ENCODE data around the gene ATP4A.

The ATP4A gene

DNA sequence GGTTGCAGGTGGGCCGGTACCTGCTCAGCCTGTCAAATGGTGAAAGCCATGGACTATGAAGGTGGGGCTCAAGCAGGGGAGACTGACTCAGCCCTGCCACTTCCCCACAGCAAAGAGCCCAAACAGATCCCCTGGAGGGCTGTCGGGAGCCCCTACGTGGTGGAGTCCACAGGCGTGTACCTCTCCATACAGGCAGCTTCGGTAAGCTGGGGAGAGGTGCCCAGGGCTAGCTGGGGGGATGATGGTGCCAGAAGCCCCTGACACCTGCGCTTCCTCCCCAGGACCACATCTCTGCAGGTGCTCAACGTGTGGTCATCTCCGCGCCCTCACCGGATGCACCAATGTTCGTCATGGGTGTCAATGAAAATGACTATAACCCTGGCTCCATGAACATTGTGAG is 21.2 kb downstream of the ATP4A start:
- H3K4me3 ChIP-seq (ENCODE audit: low read depth, low read length) = no peak overlapping the region
- POLR2A ChIA-PET = no interaction called here
- TF ChIP-seq, protein P1, sequence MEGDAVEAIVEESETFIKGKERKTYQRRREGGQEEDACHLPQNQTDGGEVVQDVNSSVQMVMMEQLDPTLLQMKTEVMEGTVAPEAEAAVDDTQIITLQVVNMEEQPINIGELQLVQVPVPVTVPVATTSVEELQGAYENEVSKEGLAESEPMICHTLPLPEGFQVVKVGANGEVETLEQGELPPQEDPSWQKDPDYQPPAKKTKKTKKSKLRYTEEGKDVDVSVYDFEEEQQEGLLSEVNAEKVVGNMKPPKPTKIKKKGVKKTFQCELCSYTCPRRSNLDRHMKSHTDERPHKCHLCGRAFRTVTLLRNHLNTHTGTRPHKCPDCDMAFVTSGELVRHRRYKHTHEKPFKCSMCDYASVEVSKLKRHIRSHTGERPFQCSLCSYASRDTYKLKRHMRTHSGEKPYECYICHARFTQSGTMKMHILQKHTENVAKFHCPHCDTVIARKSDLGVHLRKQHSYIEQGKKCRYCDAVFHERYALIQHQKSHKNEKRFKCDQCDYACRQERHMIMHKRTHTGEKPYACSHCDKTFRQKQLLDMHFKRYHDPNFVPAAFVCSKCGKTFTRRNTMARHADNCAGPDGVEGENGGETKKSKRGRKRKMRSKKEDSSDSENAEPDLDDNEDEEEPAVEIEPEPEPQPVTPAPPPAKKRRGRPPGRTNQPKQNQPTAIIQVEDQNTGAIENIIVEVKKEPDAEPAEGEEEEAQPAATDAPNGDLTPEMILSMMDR (IDR thresholded peaks at IDR 0.05; ENCODE audit: insufficient read depth, low read length, missing control alignments) = no peak
- DNase-seq (ENCODE audit: low read depth, low spot score) = no peak
- CTCF ChIA-PET = interaction anchor here (0.8 to 1.5 kb wide), 2 partner anchors 14 to 32 kb away, joined by 3 to 4 read pairs; no protein-coding TSS in a partner anchor

DNA sequence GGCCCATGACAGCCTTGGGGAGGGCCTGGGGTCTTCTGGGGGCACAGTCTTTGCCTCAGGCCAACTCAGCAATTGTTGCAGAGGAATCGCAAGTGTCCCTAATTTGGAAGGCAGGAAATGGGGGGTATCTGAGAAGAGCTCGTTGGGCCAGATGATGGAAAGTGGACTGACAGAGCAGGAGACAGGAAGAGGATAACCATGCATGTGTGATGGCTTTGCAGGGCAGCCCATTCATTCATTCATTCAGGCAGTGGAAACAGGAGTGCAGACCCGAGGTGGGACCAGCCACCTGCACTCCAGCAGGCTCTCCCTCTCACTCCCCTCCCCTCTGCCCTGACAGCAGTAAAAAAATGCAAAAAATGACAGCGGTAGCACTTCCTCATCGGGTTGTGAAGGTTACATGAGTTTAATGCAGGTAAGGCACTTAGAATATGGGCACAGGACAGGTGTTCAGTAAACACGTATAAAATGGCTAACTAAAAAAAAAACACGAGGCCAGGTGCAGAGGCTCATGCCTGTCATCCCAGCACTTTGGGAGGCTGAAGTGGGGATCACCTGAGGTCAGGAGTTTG is 23.0 kb downstream of the ATP4A start:
- H3K4me3 ChIP-seq (ENCODE audit: low read depth, low read length) = no peak overlapping the region
- no peak for DNase-seq (ENCODE audit: low read depth, low spot score)
- TF ChIP-seq, protein P1 (IDR thresholded peaks at IDR 0.05; ENCODE audit: insufficient read depth, low read length, missing control alignments) = no peak
- ChIA-PET CTCF (interaction anchor here (1.3 to 1.5 kb wide), 2 partner anchors 8 to 16 kb away, joined by 4 read pairs; no protein-coding TSS in a partner anchor), POLR2A (no interaction called here)

DNA sequence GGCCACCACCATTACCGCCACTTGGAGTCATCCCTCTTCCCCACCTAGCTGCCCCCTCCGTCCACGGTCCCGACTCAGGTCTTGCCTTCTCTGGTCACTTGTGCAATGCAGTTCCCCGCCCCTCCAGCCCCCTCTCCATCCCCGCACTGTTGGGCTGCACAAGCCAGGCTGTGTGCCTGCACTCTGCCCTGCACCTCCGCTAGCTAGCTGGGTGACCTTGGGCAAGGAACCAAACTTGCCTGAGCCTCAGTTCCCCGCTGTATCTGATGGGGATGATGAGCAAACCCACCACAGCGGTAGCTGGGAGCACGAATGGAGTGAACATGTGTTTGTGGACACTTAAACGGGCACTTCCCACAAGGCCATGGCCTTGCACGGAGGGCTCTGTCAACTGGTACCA is 23.6 kb downstream of the ATP4A start:
- TF ChIP-seq, protein P1 (IDR thresholded peaks at IDR 0.05; ENCODE audit: insufficient read depth, low read length, missing control alignments) = no peak
- no peak for DNase-seq (ENCODE audit: low read depth, low spot score)
- CTCF ChIA-PET = interaction anchor here (1.3 kb wide), 1 partner anchor 9 kb away, joined by 4 read pairs; no protein-coding TSS in a partner anchor

DNA sequence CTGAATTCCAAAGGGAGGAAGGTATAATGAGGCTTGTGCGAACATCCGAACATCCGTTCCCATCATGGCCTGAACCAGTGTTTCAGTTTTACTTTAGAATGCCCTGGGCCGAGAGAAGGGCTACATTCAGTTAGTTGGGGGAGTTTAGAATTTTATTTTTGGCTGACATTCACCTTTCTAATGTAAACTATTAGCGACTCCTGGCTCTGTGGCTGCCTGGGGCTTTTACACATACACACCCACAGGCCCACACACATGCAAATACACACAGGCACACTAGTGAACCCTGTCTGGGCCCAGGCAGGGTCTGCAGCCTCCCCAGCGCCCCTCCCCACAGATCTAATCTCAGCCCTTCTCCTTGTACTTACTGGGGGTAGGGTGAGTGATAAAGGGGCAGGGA is 24.1 kb downstream of the ATP4A start:
- TF ChIP-seq, protein P1 (IDR thresholded peaks at IDR 0.05; ENCODE audit: insufficient read depth, low read length, missing control alignments) = no peak
- no peak for DNase-seq (ENCODE audit: low read depth, low spot score)
- ChIA-PET POLR2A (no interaction called here), CTCF (interaction anchor here (1.3 kb wide), 1 partner anchor 9 kb away, joined by 4 read pairs; no protein-coding TSS in a partner anchor)
- H3K4me3 ChIP-seq (ENCODE audit: low read depth, low read length) = no peak overlapping the region

More for the DNA sequence above, 23.6 kb downstream of the ATP4A start:
- POLR2A ChIA-PET = no interaction called here
- no peak overlapping the region for H3K4me3 ChIP-seq (ENCODE audit: low read depth, low read length)

DNA sequence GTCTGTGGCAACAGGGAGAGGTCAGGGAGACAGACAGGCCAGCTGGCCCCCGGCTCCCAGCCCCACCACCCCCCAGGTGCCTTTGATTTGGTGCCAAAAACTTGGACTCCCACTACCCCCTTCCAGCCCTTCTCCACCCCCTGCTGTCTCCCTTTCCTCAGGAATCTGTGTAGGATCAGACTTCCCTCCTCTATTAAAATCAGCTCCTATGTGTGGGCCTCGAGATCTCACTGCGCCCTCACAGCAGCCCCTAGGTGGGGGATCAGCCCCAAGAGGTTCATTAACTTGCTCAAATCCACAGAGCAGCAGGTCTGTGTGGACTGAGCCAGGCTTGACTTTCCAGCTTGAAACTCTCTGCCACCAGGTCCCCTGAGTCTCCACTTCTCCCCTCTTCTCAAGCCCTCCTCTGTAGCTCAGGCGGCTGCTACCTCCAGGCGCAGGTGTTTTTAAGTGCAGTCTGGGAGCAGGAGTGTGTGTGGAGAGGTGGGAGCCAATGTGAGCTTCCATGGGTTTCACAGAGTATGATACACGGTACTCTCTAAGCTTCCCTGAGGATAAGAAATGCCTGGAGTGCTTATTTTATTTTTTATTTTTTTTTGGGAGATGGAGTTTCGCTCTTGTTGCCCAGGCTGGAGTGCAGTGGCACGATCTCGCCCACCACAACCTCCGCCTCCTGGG is 28.5 kb downstream of the ATP4A start:
- ChIA-PET POLR2A (no interaction called here), CTCF (interaction anchor here (1.2 to 2.4 kb wide), 3 partner anchors 9 to 25 kb away, joined by 4 to 9 read pairs (median 7); no protein-coding TSS in a partner anchor)
- H3K4me3 ChIP-seq (ENCODE audit: low read depth, low read length) = no peak overlapping the region
- no peak for DNase-seq (ENCODE audit: low read depth, low spot score)
- TF ChIP-seq, protein P1 (IDR thresholded peaks at IDR 0.05; ENCODE audit: insufficient read depth, low read length, missing control alignments) = no peak

DNA sequence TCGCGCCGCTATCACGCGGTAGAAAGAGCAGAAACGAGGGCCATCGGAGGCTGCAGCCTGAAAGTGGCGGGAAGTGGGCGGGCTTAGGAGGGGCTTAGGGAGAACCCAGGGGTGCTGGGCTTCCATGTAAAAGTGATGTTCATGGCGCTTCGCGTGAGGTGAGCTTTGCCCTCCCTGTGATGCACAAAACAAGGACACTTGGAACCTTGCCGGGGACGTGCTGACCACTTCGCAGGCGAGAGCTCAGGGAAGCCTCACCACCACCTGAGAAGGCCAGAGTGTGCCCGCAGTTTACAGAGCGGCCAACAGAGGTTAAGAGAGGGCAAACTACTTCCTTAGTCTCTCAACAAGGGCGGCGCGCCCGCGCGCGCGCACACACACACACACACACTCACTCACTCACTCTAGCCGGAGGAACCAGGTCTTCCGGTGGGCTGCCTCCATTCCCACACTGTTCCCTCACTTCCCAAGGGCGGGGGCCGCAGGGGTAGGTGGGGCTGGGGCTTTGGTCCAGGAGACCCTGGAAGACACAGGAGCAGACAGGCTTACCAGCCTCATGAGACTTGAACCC is 29.6 kb downstream of the ATP4A start:
- no peak for DNase-seq (ENCODE audit: low read depth, low spot score)
- TF ChIP-seq, protein P1 (IDR thresholded peaks at IDR 0.05; ENCODE audit: insufficient read depth, low read length, missing control alignments) = no peak
- H3K4me3 ChIP-seq (ENCODE audit: low read depth, low read length) = no peak overlapping the region
- POLR2A ChIA-PET = interaction anchor here (0.6 kb wide), 1 partner anchor 16 kb away, joined by 3 read pairs; no protein-coding TSS in a partner anchor
- CTCF ChIA-PET = interaction anchor here (1.2 to 2.4 kb wide), 3 partner anchors 8 to 24 kb away, joined by 4 to 9 read pairs (median 7); no protein-coding TSS in a partner anchor
